ENCODE results near the gene FUT8.

DNA sequence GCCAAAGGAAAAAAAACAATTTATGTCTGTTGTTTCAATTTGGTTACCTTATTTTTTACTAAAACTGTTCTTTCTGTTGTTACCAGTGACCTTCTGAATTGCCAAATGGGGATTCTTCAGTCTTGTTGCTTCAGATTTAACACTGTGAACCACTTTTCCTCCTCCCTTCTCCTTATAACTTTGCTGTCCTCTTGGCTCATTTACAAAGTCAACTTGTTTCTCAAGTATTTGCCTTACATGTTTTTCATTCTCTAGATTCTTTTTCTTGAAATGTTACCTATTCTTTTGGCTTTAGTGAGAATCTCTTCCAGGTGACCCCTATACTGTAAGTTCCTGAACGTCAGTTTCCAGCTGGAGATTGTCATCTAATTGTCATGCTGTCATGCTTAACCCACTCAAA, 19.4 kb downstream of the FUT8 start:
- TF ChIP-seq, protein P1, sequence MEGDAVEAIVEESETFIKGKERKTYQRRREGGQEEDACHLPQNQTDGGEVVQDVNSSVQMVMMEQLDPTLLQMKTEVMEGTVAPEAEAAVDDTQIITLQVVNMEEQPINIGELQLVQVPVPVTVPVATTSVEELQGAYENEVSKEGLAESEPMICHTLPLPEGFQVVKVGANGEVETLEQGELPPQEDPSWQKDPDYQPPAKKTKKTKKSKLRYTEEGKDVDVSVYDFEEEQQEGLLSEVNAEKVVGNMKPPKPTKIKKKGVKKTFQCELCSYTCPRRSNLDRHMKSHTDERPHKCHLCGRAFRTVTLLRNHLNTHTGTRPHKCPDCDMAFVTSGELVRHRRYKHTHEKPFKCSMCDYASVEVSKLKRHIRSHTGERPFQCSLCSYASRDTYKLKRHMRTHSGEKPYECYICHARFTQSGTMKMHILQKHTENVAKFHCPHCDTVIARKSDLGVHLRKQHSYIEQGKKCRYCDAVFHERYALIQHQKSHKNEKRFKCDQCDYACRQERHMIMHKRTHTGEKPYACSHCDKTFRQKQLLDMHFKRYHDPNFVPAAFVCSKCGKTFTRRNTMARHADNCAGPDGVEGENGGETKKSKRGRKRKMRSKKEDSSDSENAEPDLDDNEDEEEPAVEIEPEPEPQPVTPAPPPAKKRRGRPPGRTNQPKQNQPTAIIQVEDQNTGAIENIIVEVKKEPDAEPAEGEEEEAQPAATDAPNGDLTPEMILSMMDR (IDR thresholded peaks at IDR 0.05), result no peak
- no peak for TF ChIP-seq POLR2AphosphoS5 (IDR thresholded peaks at IDR 0.05)
